ENCODE data around the gene CDH23.

Gene CDH23

DNA sequence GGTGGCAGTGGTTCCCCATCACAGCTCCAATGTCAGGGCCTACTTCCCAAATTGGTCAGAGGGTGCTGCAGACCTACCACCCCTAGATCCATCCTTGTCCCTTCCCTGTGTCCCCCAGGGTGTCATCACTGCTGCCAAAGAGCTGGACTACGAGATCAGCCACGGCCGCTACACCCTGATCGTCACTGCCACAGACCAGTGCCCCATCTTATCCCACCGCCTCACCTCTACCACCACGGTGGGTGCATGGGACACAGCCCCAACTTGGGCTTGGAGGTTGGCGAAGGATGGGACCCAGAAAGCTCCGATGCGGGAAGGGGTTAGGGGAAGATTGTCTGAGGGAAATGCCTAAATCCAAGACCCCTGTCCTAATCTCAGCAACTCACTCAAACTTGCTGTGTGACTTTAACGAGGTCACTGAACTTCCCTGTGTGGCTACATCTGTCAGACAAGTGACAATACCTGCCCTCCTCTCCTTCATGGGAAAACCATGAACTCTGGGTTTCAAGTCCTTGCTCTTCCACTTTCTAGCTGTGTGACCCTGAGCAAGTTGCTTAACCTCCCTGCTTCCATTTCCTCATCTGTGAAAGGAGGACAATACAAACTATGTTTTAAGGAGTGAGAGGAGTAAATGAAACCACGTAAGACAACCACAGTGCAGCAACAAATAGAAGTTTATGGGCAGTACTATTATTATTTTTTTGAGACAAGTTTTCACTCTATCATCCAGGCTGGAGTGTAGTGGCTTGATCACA lies 381.5 kb downstream of the CDH23 start:
- TF ChIP-seq FOXP2 (optimal IDR thresholded peaks at IDR 0.05; ENCODE audit: borderline replicate concordance, extremely low read depth, extremely low read length, insufficient read depth) (no peak), SIN3A (IDR thresholded peaks at IDR 0.05; ENCODE audit: borderline replicate concordance, insufficient read depth, low read length) (no peak), POLR2AphosphoS5 (IDR thresholded peaks at IDR 0.05; ENCODE audit: low read depth, low read length) (no peak), TAF1 (IDR thresholded peaks at IDR 0.05; ENCODE audit: borderline replicate concordance, insufficient read depth, low read length) (no peak)
- TF ChIP-seq, protein P1, sequence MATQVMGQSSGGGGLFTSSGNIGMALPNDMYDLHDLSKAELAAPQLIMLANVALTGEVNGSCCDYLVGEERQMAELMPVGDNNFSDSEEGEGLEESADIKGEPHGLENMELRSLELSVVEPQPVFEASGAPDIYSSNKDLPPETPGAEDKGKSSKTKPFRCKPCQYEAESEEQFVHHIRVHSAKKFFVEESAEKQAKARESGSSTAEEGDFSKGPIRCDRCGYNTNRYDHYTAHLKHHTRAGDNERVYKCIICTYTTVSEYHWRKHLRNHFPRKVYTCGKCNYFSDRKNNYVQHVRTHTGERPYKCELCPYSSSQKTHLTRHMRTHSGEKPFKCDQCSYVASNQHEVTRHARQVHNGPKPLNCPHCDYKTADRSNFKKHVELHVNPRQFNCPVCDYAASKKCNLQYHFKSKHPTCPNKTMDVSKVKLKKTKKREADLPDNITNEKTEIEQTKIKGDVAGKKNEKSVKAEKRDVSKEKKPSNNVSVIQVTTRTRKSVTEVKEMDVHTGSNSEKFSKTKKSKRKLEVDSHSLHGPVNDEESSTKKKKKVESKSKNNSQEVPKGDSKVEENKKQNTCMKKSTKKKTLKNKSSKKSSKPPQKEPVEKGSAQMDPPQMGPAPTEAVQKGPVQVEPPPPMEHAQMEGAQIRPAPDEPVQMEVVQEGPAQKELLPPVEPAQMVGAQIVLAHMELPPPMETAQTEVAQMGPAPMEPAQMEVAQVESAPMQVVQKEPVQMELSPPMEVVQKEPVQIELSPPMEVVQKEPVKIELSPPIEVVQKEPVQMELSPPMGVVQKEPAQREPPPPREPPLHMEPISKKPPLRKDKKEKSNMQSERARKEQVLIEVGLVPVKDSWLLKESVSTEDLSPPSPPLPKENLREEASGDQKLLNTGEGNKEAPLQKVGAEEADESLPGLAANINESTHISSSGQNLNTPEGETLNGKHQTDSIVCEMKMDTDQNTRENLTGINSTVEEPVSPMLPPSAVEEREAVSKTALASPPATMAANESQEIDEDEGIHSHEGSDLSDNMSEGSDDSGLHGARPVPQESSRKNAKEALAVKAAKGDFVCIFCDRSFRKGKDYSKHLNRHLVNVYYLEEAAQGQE (IDR thresholded peaks at IDR 0.05; ENCODE audit: insufficient read depth in 1 of 2, low read depth in 2 of 2, low read length in 2 of 2): no peak

DNA sequence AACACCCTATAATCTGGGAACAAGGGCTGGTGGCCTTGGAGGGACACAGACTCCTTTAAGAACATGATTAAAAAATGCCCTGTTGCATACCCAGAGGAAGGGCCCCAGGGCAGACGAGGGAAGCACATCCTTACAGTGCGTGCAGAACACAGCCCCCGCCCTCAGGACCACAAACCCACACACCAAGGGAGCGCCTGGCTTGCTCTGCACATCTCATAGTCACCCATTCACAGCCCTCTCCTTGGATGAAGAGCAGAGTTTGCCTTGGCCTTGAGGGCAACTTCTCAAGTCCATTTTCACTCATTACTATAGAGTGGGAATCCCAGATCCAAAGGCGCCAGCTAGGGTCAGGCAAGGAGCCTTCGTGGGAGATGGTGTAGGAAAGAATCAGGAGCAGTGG lies 382.9 kb downstream of the CDH23 start:
- TF ChIP-seq, protein P1 (IDR thresholded peaks at IDR 0.05; ENCODE audit: insufficient read depth in 1 of 2, low read depth in 2 of 2, low read length in 2 of 2): no peak
- TF ChIP-seq FOXP2 (optimal IDR thresholded peaks at IDR 0.05; ENCODE audit: borderline replicate concordance, extremely low read depth, extremely low read length, insufficient read depth) (no peak), POLR2AphosphoS5 (IDR thresholded peaks at IDR 0.05; ENCODE audit: low read depth, low read length) (no peak), TAF1 (IDR thresholded peaks at IDR 0.05; ENCODE audit: borderline replicate concordance, insufficient read depth, low read length) (no peak), SIN3A (IDR thresholded peaks at IDR 0.05; ENCODE audit: borderline replicate concordance, insufficient read depth, low read length) (no peak)

DNA sequence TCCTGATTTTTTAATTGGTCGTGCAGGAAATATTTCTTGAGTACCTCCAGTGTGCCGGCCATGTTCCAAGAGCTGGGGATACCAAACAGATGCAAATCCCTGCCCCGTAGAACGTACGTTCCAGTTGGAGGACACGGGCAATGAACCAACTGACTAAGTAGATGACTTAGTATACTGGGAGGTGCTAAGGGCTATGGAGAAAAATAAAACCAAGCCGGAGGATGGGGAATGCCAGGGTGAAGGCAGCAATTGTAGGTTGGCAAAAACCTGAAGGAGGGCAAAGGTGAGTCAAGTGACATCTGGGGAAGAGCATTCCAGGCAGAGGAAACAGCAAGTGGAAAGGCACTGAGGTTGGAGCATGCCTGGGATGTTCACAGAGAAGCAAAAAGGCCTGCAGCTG lies 383.4 kb downstream of the CDH23 start:
- TF ChIP-seq, protein P1 (IDR thresholded peaks at IDR 0.05; ENCODE audit: insufficient read depth in 1 of 2, low read depth in 2 of 2, low read length in 2 of 2): no peak
- TF ChIP-seq FOXP2 (optimal IDR thresholded peaks at IDR 0.05; ENCODE audit: borderline replicate concordance, extremely low read depth, extremely low read length, insufficient read depth) (no peak), TAF1 (IDR thresholded peaks at IDR 0.05; ENCODE audit: borderline replicate concordance, insufficient read depth, low read length) (no peak), SIN3A (IDR thresholded peaks at IDR 0.05; ENCODE audit: borderline replicate concordance, insufficient read depth, low read length) (no peak), POLR2AphosphoS5 (IDR thresholded peaks at IDR 0.05; ENCODE audit: low read depth, low read length) (no peak)

DNA sequence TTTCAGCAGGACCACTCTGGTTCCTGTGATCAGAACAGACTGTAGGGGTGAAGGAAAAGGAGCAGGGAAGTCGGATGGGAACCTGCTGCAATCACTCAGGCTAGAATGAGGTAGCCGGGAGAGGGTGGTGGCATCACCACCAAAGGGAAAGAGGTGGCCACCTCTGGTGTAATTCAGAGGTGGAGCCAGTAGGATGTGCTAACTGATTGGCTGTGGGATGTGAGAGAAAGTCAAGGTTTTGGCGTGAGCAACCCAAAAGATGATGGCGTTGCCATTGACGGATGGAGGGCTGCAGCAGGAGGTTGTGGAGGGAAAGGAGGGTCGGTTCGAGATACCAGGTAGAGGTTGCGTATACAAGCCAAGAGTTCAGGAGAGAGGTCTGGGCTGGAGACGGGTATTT lies 384.0 kb downstream of the CDH23 start:
- TF ChIP-seq, protein P1 (IDR thresholded peaks at IDR 0.05; ENCODE audit: insufficient read depth in 1 of 2, low read depth in 2 of 2, low read length in 2 of 2): no peak
- no peak for TF ChIP-seq SIN3A (IDR thresholded peaks at IDR 0.05; ENCODE audit: borderline replicate concordance, insufficient read depth, low read length)
- no peak for TF ChIP-seq FOXP2 (optimal IDR thresholded peaks at IDR 0.05; ENCODE audit: borderline replicate concordance, extremely low read depth, extremely low read length, insufficient read depth)
- TF ChIP-seq POLR2AphosphoS5 (IDR thresholded peaks at IDR 0.05; ENCODE audit: low read depth, low read length): no peak
